HEK293T (cell line): Measurements from ENCODE around the gene MDH1B.
A peak's percentile ranks its signal among the peaks of the same experiment; 100 is the strongest.

ENCODE experiments used
- CTCF ChIA-PET: fragments of 350-600 bp; formaldehyde crosslinking; extraction: SDS; loops from one replicate; lab custom pipeline; 2021; ENCODE audit warnings: antibody characterized with exemption, inconsistent platforms; lab: Yijun Ruan, JAX
- POLR2A ChIA-PET: fragments of 350-600 bp; formaldehyde crosslinking; extraction: SDS; loops from one replicate; lab custom pipeline; 2020; ENCODE audit warnings: antibody characterized with exemption, inconsistent platforms; lab: Yijun Ruan, JAX
- DNase-seq: peaks from one replicate; pipeline ENCODE4 v3.0.0; 2012; ENCODE audit warnings: mixed read lengths; ENCODE audit errors: extremely low spot score
- ARNT ChIP-seq: fragments of 450-650 bp; IDR thresholded peaks from 2 replicates; pipeline ENCODE4 v1.6.1; 2017; ENCODE audit warnings: mild to moderate bottlenecking
- BHLHE40 ChIP-seq: fragments of 450-650 bp; IDR thresholded peaks from 2 replicates; pipeline ENCODE4 v1.6.1; 2016; ENCODE audit warnings: mild to moderate bottlenecking, moderate library complexity, borderline replicate concordance
- CTBP1 ChIP-seq: fragments of 450-650 bp; IDR thresholded peaks from 2 replicates; pipeline ENCODE4 v1.6.1; 2016; ENCODE audit warnings: borderline replicate concordance
- ELF4 ChIP-seq: fragments of 450-650 bp; IDR thresholded peaks from 2 replicates; pipeline ENCODE4 v1.6.1; 2017; ENCODE audit warnings: antibody characterized with exemption
- FOXA1 ChIP-seq: fragments of 450-650 bp; IDR thresholded peaks from 2 replicates; pipeline ENCODE4 v1.6.1; 2016; ENCODE audit warnings: mild to moderate bottlenecking
- FOXK2 ChIP-seq: fragments of 450-650 bp; IDR thresholded peaks from 2 replicates; pipeline ENCODE4 v1.6.1; 2016; ENCODE audit warnings: mild to moderate bottlenecking
- FOXM1 ChIP-seq: fragments of 450-650 bp; IDR thresholded peaks from 2 replicates; pipeline ENCODE4 v1.6.1; 2017; ENCODE audit warnings: mild to moderate bottlenecking, borderline replicate concordance
- HDGF ChIP-seq: fragments of 450-650 bp; IDR thresholded peaks from 2 replicates; pipeline ENCODE4 v1.6.1; 2017; ENCODE audit warnings: antibody characterized with exemption, borderline replicate concordance
- L3MBTL2 ChIP-seq: fragments of 450-650 bp; conservative IDR thresholded peaks from 2 replicates; pipeline ENCODE4 v1.6.1; 2016; ENCODE audit warnings: mild to moderate bottlenecking
- LEF1 ChIP-seq: fragments of 450-650 bp; IDR thresholded peaks from 2 replicates; pipeline ENCODE4 v1.6.1; 2017; ENCODE audit warnings: mild to moderate bottlenecking, borderline replicate concordance
- NFRKB ChIP-seq: fragments of 450-650 bp; IDR thresholded peaks from 2 replicates; pipeline ENCODE4 v1.6.1; 2016; ENCODE audit warnings: mild to moderate bottlenecking, moderate library complexity
- SP1 ChIP-seq: fragments of 450-650 bp; IDR thresholded peaks from 2 replicates; pipeline ENCODE4 v1.6.1; 2017
- SUZ12 ChIP-seq: fragments of 450-650 bp; IDR thresholded peaks from 2 replicates; pipeline ENCODE4 v1.6.1; 2016; ENCODE audit warnings: mild to moderate bottlenecking
- TARDBP ChIP-seq: fragments of 450-650 bp; IDR thresholded peaks from 2 replicates; pipeline ENCODE4 v1.6.1; 2016
- ZNF384 ChIP-seq: fragments of 450-650 bp; IDR thresholded peaks from 2 replicates; pipeline ENCODE4 v1.6.1; 2016
- TF ChIP-seq, protein P1 (sequence below): fragments of 450-650 bp; IDR thresholded peaks from 2 replicates; pipeline ENCODE4 v1.6.1; 2016

Gene MDH1B

DNA sequence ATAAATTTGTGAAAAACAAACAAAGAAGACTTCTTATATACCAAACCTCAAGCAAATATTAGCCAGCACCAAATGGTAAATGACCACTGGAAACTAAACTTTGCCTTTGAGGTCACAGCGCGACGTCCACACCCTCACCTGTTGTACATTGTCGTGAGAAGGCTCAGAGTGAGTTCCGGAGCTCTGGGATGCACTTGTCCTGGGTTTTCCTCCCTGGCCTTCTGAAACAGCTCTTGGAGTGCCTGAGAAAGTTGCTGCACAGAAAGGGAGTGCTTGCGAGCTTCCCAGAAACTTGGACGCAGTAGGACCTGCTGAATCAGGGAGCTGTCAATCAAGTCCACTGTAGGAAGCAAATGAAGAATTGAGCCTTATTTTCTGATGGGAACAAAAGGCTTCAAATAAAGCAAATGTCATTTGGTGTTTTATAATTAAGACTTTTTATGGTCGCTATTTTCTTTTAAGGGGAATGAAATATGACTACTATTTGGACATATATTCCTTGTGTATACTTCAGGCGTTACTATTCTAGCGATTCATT is 57.9 kb downstream of the MDH1B start:
- ChIA-PET CTCF (no interaction called here), POLR2A (no interaction called here)
- TF ChIP-seq, protein P1, sequence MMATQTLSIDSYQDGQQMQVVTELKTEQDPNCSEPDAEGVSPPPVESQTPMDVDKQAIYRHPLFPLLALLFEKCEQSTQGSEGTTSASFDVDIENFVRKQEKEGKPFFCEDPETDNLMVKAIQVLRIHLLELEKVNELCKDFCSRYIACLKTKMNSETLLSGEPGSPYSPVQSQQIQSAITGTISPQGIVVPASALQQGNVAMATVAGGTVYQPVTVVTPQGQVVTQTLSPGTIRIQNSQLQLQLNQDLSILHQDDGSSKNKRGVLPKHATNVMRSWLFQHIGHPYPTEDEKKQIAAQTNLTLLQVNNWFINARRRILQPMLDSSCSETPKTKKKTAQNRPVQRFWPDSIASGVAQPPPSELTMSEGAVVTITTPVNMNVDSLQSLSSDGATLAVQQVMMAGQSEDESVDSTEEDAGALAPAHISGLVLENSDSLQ: peak; percentile 91
- TF ChIP-seq HDGF: no peak
- DNase-seq: no peak

DNA sequence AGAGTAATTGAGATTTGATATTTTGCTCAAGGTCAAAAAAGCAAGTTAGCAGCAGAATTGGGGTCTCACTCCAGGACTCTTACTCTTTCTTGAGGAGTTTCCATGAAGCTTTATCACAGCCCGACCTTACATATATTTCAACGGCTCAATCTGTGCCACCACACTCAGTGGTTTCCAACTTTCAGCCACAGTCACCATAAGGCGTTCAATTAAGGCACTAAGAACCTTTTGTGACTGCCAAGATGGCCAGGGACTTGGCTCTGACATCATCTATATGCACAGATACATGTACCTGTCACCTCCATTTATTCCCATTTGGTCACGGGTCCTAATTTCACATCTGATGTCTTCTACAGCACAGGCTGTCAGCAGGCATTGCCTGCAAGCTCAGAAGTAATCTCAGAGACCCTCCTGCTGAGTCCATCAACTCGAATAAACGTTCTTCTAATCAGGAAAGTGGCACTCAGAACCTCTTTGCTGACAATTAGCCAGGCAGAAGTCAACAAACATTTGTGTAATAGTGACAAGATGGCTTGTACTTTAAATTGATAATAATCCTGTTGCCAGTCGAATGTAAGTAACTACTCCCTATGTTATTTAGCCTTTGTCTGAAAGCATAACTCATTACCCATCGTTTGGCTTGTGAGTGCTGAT is 63.0 kb downstream of the MDH1B start:
- ChIA-PET POLR2A (no interaction called here), CTCF (no interaction called here)
- TF ChIP-seq, protein P1: no peak; the same call in 1 of the 2 replicates
- TF ChIP-seq ELF4 (no peak), NFRKB (no peak)
- DNase-seq: peak; percentile 18

DNA sequence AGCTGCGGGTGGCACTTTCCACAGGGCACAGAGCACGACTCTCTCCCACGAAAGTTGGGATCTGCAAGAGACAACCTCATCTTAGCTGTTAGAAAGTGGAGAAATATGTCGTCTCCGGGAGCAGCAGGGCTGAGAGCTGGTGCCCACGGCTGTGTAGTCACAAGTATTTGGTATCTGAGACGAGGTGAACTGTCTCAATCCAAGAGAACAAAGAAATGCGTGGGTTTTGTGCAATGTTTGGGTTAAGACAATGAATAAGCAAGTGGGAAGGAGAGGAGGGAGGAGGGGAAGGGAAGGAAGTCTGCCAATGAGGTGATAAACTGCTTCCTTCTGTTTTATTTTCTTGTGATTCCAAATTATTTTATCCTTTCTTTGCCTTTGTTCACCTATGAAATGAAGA is 65.0 kb downstream of the MDH1B start:
- no peak for DNase-seq
- TF ChIP-seq ELF4: no peak
- TF ChIP-seq FOXK2: no peak
- TF ChIP-seq HDGF: no peak
- no peak for TF ChIP-seq ARNT
- TF ChIP-seq FOXM1: no peak
- TF ChIP-seq, protein P1: no peak
- TF ChIP-seq LEF1: no peak
- TF ChIP-seq SUZ12: no peak
- TF ChIP-seq SP1: no peak
- no peak for TF ChIP-seq TARDBP
- no peak for TF ChIP-seq L3MBTL2
- no peak for TF ChIP-seq CTBP1
- no peak for TF ChIP-seq FOXA1
- TF ChIP-seq ZNF384: no peak
- no peak for TF ChIP-seq NFRKB
- no peak for TF ChIP-seq BHLHE40
- ChIA-PET POLR2A (no interaction called here), CTCF (interaction anchor here (0.6 kb wide), 1 partner anchor 167 kb away, joined by 3 read pairs; no protein-coding TSS in a partner anchor)

DNA sequence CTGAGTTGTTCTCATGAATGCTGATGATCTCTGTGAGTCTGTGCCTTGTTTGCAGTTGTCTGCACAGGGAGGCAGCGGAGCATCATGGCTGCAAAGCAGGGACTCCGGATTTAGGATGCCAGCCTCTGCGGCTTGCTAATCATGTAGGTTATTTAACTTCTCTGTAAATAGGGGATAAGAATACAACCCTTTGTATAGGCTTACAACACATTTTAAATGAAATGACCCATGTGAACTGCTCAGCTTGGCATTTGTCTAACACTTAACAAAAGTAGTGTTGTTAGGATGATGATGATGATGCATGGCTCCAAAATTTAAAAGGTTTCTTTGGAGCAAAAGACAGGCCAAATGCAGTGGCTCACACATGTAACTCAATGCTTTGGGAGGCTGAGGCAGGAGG is 66.3 kb downstream of the MDH1B start:
- no peak for DNase-seq
- TF ChIP-seq ELF4 (no peak), LEF1 (no peak), FOXA1 (no peak), SUZ12 (no peak), FOXM1 (no peak), SP1 (no peak), ARNT (no peak), L3MBTL2 (no peak), CTBP1 (no peak), NFRKB (no peak), TARDBP (no peak), BHLHE40 (no peak), HDGF (no peak), ZNF384 (no peak), FOXK2 (no peak)
- TF ChIP-seq, protein P1: no peak
- POLR2A ChIA-PET: no interaction called here
- CTCF ChIA-PET: no interaction called here

DNA sequence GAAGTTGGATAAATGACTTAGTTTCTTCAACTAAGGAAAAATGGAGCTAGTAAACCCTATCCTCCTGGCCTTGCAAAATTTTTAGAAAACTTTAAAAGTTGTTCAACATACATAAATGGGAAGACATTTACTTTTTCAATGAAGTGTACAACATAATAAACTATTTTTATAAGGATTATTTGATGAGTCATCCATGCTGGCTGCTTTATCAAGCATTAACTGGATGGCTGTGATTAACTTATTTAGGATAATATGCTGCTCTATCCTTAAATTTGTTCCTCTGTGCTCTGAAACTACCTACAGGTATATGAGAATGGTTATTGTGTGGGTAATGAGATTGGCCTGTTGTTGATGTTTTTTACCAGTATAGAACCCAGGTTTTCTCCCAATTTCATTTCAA is 68.2 kb downstream of the MDH1B start:
- DNase-seq: no peak
- POLR2A ChIA-PET: no interaction called here
- CTCF ChIA-PET: no interaction called here
- no peak for TF ChIP-seq LEF1
- TF ChIP-seq ARNT: no peak
- no peak for TF ChIP-seq ZNF384
- TF ChIP-seq, protein P1: no peak
- TF ChIP-seq L3MBTL2: no peak
- TF ChIP-seq FOXM1: no peak
- no peak for TF ChIP-seq ELF4
- TF ChIP-seq FOXK2: no peak
- TF ChIP-seq SP1: no peak
- TF ChIP-seq FOXA1: no peak
